ENCODE data around the gene GLRX3.

- TF ChIP-seq POLR2A (IDR thresholded peaks at IDR 0.05) (no peak), CTCF (IDR thresholded peaks at IDR 0.05) (no peak), EP300 (IDR thresholded peaks at IDR 0.05) (no peak)
Observed at GRCh38 chr10:130190737-130191115, 54.5 kb downstream of the GLRX3 start.

Measured in tibial nerve (tissue), 4 donors.